CD14-positive monocyte (primary cell): Measurements from ENCODE around the gene PTPRU. TPM values are rescaled to one million over a fixed set of nuclear protein-coding genes. Genes with fewer than 3 reads are reported as not detected.

Experiments
- DNase-seq, 3 donors: peaks; one replicate each; pipeline ENCODE4 v3.0.0-alpha.2; 2011 to 2022
- H2AFZ ChIP-seq: 2 replicates; pipeline ENCODE4 v1.6.0; 2012; ENCODE audit warnings: mild to moderate bottlenecking, low read depth, low read length, inconsistent platforms; ENCODE audit not compliant: insufficient read depth, poor library complexity, severe bottlenecking
- H3K27ac ChIP-seq, 2 donors: 1 replicate in 1 of 2; 2 replicates in 1 of 2; pipeline ENCODE4 v1.5.1; 2012 to 2013; ENCODE audit warnings: low read length in 2 of 2, control low read depth in 1 of 2, inconsistent platforms in 1 of 2, low read depth in 1 of 2, mild to moderate bottlenecking in 1 of 2
- H3K27me3 ChIP-seq, 2 donors: one replicate each; pipeline versions ENCODE4 v1.6.0 to v1.6.1; 2011 to 2013; ENCODE audit warnings: low read length in 2 of 2; ENCODE audit not compliant: control insufficient read depth in 2 of 2, insufficient read depth in 2 of 2
- H3K36me3 ChIP-seq, 2 donors: replicated peaks in 1 of 2; 1 replicate in 1 of 2; 2 replicates in 1 of 2; pipeline versions ENCODE4 v1.5.1 to v1.6.1; 2012 to 2013; ENCODE audit warnings: low read length in 2 of 2, control low read depth in 1 of 2, inconsistent platforms in 1 of 2, mild to moderate bottlenecking in 1 of 2; ENCODE audit not compliant: insufficient read depth in 2 of 2, control insufficient read depth in 1 of 2
- H3K4me1 ChIP-seq, 2 donors: 1 replicate in 1 of 2; 2 replicates in 1 of 2; pipeline versions ENCODE4 v1.5.1 to v1.6.1; 2012 to 2013; ENCODE audit warnings: low read length in 2 of 2, control low read depth in 1 of 2, inconsistent platforms in 1 of 2, mild to moderate bottlenecking in 1 of 2, moderate library complexity in 1 of 2; ENCODE audit not compliant: insufficient read depth in 2 of 2, control insufficient read depth in 1 of 2
- H3K4me2 ChIP-seq: replicated peaks from 2 replicates; pipeline ENCODE3; 2012; ENCODE audit warnings: low read length, moderate library complexity, mild to moderate bottlenecking; ENCODE audit not compliant: poor library complexity, severe bottlenecking; ENCODE audit errors: extremely low read depth
- H3K4me3 ChIP-seq, 3 experiments: fragments of 200-600 bp in 1 of 3; sonication (generic) in 1 of 3; replicated peaks in 1 of 3; 1 replicate in 2 of 3; 2 replicates in 1 of 3; pipeline ENCODE4 v1.5.1; 2011 to 2013; ENCODE audit warnings: low read length in 3 of 3, mild to moderate bottlenecking in 3 of 3, control low read depth in 2 of 3, low read depth in 2 of 3, inconsistent platforms in 1 of 3, moderate library complexity in 1 of 3
- H3K79me2 ChIP-seq: 2 replicates; pipeline ENCODE4 v1.6.0; 2012; ENCODE audit warnings: mild to moderate bottlenecking, control low read depth, inconsistent platforms, low read length, moderate library complexity; ENCODE audit not compliant: insufficient read depth
- H3K9ac ChIP-seq: 2 replicates; pipeline ENCODE4 v1.6.0; 2017; ENCODE audit warnings: low read length, mild to moderate bottlenecking; ENCODE audit not compliant: insufficient read depth, poor library complexity, severe bottlenecking
- H3K9me3 ChIP-seq, 2 donors: replicated peaks in 1 of 2; 1 replicate in 1 of 2; 2 replicates in 1 of 2; pipeline versions ENCODE4 v1.5.1 to v1.6.1; 2012 to 2013; ENCODE audit warnings: low read length in 2 of 2, control low read depth in 1 of 2; ENCODE audit not compliant: control insufficient read depth in 1 of 2, insufficient read depth in 1 of 2
- H4K20me1 ChIP-seq: 2 replicates; pipeline ENCODE4 v1.6.0; 2012; ENCODE audit warnings: mild to moderate bottlenecking, low read length, control low read depth, moderate library complexity; ENCODE audit not compliant: insufficient read depth
- H3K27ac Mint-ChIP-seq, 7 donors: one replicate each; pipeline ENCODE4 v1.8.0; 2020; ENCODE audit warnings: mild to moderate bottlenecking in 7 of 7, mixed read lengths in 7 of 7, moderate library complexity in 6 of 7, inconsistent platforms in 2 of 7
- H3K27me3 Mint-ChIP-seq, 3 donors: one replicate each; pipeline ENCODE4 v1.8.0; 2021 to 2022; ENCODE audit warnings: low read depth in 3 of 3, mild to moderate bottlenecking in 3 of 3, mixed read lengths in 3 of 3, moderate library complexity in 3 of 3, inconsistent platforms in 1 of 3
- H3K36me3 Mint-ChIP-seq, 2 donors: one replicate each; pipeline ENCODE4 v1.8.0; 2020; ENCODE audit warnings: mixed read lengths in 2 of 2, inconsistent platforms in 1 of 2, mild to moderate bottlenecking in 1 of 2
- H3K4me1 Mint-ChIP-seq: one replicate; pipeline ENCODE4 v1.8.0; 2020; ENCODE audit warnings: mild to moderate bottlenecking, mixed read lengths
- H3K4me3 Mint-ChIP-seq, 2 donors: one replicate each; pipeline ENCODE4 v1.8.0; 2020; ENCODE audit warnings: mild to moderate bottlenecking in 2 of 2, mixed read lengths in 2 of 2, moderate library complexity in 1 of 2
- H3K9me3 Mint-ChIP-seq, 7 donors: one replicate each; pipeline ENCODE4 v1.8.0; 2020 to 2022; ENCODE audit warnings: mixed read lengths in 7 of 7, mild to moderate bottlenecking in 6 of 7, moderate library complexity in 6 of 7, inconsistent platforms in 2 of 7
- WGBS: methylation state at CpG from one replicate; pipeline ENCODE4 v1.1.5; 2013; ENCODE audit warnings: missing lambda C conversion rate; ENCODE audit not compliant: insufficient coverage; 5-methylcytosine and 5-hydroxymethylcytosine counted together
- intact Hi-C, 2 donors: fragments of 100-400 bp; cut with micrococcal nuclease; formaldehyde crosslinking; loops; one replicate each; pipeline versions ENCODE4 v1.15.0 to v1.15.1; 2023
- polyA plus RNA-seq, 3 donors: library from polyadenylated mRNA; depleted of rRNA in 1 of 3; unstranded in 2 of 3; stranded (reverse) in 1 of 3; fragments of 300-500 nt in 2 of 3; fragments of >200 nt in 1 of 3; fragmentation: Illumina TruSeq in 2 of 3; gene quantifications; 1 replicate in 2 of 3; 2 replicates in 1 of 3; pipeline ENCODE4 v1.2.3, GENCODE V29; 2012 to 2021
- TF ChIP-seq, protein P1 (sequence below): fragments of 200-600 bp; IDR thresholded peaks from one replicate; pipeline ENCODE4 v1.8.0; 2022; ENCODE audit warnings: antibody characterized with exemption, mild to moderate bottlenecking

Gene PTPRU
- polyA plus RNA-seq, 3 donors, result 0.42 to 1.4 TPM; not detected in 1

DNA sequence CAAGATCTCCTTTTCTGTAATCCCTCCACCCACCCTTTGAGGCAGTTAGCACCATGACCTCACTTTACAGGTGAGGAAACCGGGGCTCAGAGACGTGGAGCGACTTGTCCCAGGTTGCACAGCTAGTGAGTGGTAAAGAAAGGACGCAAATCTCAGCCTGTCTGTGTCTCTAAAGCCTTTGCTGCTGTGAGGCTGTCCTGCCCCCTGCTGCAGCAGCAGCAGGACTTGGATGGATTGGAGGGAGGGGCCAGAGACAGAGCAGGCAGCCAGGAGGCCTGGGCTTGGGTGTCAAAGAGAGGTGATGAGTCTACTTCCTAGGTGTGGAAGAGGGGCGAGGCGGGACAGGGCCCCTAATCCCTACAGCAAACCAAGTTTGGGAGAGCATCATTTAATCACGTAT, 69.6 kb downstream of the PTPRU start:
- Histone ChIP-seq H3K4me1 (no peaks in the 10 kb centered on the region), H3K4me2 (no peak overlapping the region), H2AFZ (no peak overlapping the region), H4K20me1 (no peaks in the 10 kb centered on the region), H3K27me3 (no peaks in the 10 kb centered on the region), H3K9ac (no peak overlapping the region), H3K27ac (no peak overlapping the region), H3K36me3 (no peaks in the 10 kb centered on the region), H3K4me3 (no peak overlapping the region), H3K9me3 (no peaks in the 10 kb centered on the region), H3K79me2 (no peaks in the 10 kb centered on the region)
- H3K27ac Mint-ChIP-seq, result no peak overlapping the region
- TF ChIP-seq, protein P1, sequence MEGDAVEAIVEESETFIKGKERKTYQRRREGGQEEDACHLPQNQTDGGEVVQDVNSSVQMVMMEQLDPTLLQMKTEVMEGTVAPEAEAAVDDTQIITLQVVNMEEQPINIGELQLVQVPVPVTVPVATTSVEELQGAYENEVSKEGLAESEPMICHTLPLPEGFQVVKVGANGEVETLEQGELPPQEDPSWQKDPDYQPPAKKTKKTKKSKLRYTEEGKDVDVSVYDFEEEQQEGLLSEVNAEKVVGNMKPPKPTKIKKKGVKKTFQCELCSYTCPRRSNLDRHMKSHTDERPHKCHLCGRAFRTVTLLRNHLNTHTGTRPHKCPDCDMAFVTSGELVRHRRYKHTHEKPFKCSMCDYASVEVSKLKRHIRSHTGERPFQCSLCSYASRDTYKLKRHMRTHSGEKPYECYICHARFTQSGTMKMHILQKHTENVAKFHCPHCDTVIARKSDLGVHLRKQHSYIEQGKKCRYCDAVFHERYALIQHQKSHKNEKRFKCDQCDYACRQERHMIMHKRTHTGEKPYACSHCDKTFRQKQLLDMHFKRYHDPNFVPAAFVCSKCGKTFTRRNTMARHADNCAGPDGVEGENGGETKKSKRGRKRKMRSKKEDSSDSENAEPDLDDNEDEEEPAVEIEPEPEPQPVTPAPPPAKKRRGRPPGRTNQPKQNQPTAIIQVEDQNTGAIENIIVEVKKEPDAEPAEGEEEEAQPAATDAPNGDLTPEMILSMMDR, result no peak
- peaks cover 0 to 3% (median 0%) of the 10 kb centered on the region in 7 donors for H3K9me3 Mint-ChIP-seq
- no peak for DNase-seq
- WGBS, result 54% methylated on average over 3 of the region's 7 CpGs
- no peaks in the 10 kb centered on the region for H3K36me3 Mint-ChIP-seq
- H3K4me1 Mint-ChIP-seq, result no peaks in the 10 kb centered on the region
- H3K27me3 Mint-ChIP-seq, result peaks cover 0 to 5% (median 2%) of the 10 kb centered on the region in 3 donors
- H3K4me3 Mint-ChIP-seq, result no peak overlapping the region
- intact Hi-C loops, result no loop called here

DNA sequence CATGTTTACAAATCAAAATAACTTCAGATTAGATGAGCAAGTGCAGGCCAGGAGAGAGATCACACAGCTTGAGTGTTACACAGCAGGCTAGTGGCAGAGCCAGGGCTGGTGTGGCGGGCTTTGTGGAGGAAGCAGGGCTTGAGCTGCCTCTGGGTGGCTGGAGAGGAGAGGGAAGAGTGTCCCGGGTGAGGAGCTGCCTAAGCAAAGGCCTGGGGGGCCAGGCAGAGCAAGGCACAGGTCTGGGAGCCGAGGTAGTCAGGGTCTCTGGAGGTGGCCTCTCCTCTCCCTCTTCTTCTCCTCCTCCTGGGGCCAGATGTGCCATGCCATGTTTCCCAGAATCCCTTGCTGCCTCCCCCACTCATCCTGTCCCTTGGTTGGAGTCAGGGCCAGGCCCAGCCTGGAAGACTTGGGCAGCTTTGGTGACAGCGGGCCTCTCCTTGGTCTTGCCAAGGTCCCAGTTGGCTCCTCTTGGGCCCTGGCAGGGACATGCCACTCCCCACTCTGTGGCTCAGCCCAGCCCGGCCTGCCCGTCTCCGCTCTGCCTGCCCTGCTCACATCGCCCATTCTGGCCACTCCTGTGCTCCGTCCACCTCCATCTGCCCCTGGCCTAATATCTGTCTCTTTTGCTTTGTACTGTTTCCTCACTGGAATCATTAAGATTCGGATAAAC, 70.3 kb downstream of the PTPRU start:
- Histone ChIP-seq H3K79me2 (no peaks in the 10 kb centered on the region), H3K27ac (no peak overlapping the region), H2AFZ (no peak overlapping the region), H3K9me3 (no peaks in the 10 kb centered on the region), H4K20me1 (no peaks in the 10 kb centered on the region), H3K4me3 (no peak overlapping the region), H3K36me3 (no peaks in the 10 kb centered on the region), H3K27me3 (no peaks in the 10 kb centered on the region), H3K9ac (no peak overlapping the region), H3K4me1 (no peaks in the 10 kb centered on the region), H3K4me2 (no peak overlapping the region)
- Mint-ChIP-seq H3K36me3 (no peaks in the 10 kb centered on the region), H3K9me3 (peaks cover 0 to 3% (median 0%) of the 10 kb centered on the region in 7 donors), H3K27ac (no peak overlapping the region), H3K4me3 (no peak overlapping the region), H3K27me3 (peaks cover 0 to 5% (median 2%) of the 10 kb centered on the region in 3 donors), H3K4me1 (no peaks in the 10 kb centered on the region)
- TF ChIP-seq, protein P1, result no peak
- DNase-seq, result no peak
- intact Hi-C loops, result no loop called here
- 91% methylated on average over 8 of the region's 10 CpGs for WGBS
